HCT116 (cell line): ENCODE measurements around the gene TDP1. TPM values are rescaled to one million over a fixed set of nuclear protein-coding genes. Genes with fewer than 3 reads are reported as not detected.

Experiments
- ATAC-seq: fragments of 200-7000 bp; cut with Tn5 transposase; 2 replicates; pipeline ENCODE4 v1.9.1; 2020; ENCODE audit warnings: mild to moderate bottlenecking, moderate library complexity
- BruUV-seq: library from RNA; stranded (reverse); fragments of 400-500 nt; replicated peaks from 2 replicates; lab custom pipeline; 2021; lab: Mats Ljungman, UMichigan
- CTCF ChIA-PET: fragments of 300-600 bp; sonication (Branson Sonifier 250); formaldehyde crosslinking; loops from one replicate; lab custom pipeline; 2021; ENCODE audit warnings: antibody characterized with exemption; lab: Charles Lee
- POLR2A ChIA-PET: fragments of 300-600, 350-600 bp; sonication (Branson Sonifier 250); formaldehyde crosslinking; loops from one replicate; lab custom pipeline; 2021; ENCODE audit warnings: antibody characterized with exemption; lab: Charles Lee
- RAD21 ChIA-PET, 2 experiments: fragments of 300-600 bp; sonication (Branson Sonifier 250); formaldehyde crosslinking; loops; one replicate each; lab custom pipeline; 2023; ENCODE audit warnings: low total read pairs in 2 of 2; ENCODE audit not compliant: uncharacterized antibody in 2 of 2, unreplicated experiment in 2 of 2, low non-redundant PET in 1 of 2; lab: Charles Lee
- DNase-seq: peaks from one replicate; pipeline ENCODE4 v3.0.0-alpha.2; 2010; ENCODE audit warnings: low read depth, low spot score
- H2AFZ ChIP-seq: fragments of 200-600 bp; shearing (Covaris generic), sonication (generic); 2 replicates; pipeline ENCODE4 v1.6.1; 2017; ENCODE audit warnings: low read depth, mixed run types, mixed read lengths, antibody characterized with exemption, low read length; ENCODE audit not compliant: poor library complexity, severe bottlenecking
- H3K27ac ChIP-seq: 2 replicates; pipeline ENCODE4 v1.5.1; 2012; ENCODE audit warnings: low read depth, low read length
- H3K27me3 ChIP-seq: fragments of 200-600 bp; sonication (generic); 2 replicates; pipeline ENCODE4 v1.6.1; 2016; ENCODE audit warnings: mixed run types, low read length, mixed read lengths; ENCODE audit not compliant: insufficient read depth
- H3K36me3 ChIP-seq, 2 experiments: fragments of 200-500 bp in 1 of 2; fragments of 200-600 bp in 1 of 2; sonication (Bioruptor generic) in 1 of 2; sonication (generic) in 1 of 2; 2 replicates each; pipeline versions ENCODE4 v1.5.1 to v1.6.1; 2014 to 2016; ENCODE audit warnings: low read length in 2 of 2, inconsistent platforms in 1 of 2, mixed read lengths in 1 of 2, mixed run types in 1 of 2; ENCODE audit not compliant: insufficient read depth in 2 of 2, control insufficient read depth in 1 of 2
- H3K4me1 ChIP-seq, 2 experiments: fragments of 200-600 bp in 1 of 2; sonication (generic) in 1 of 2; 2 replicates each; pipeline versions ENCODE4 v1.5.1 to v1.6.1; 2012 to 2017; ENCODE audit warnings: low read length in 2 of 2, inconsistent platforms in 1 of 2, mild to moderate bottlenecking in 1 of 2, mixed read lengths in 1 of 2, mixed run types in 1 of 2, moderate library complexity in 1 of 2; ENCODE audit not compliant: insufficient read depth in 2 of 2, control insufficient read depth in 1 of 2
- H3K4me2 ChIP-seq: fragments of 200-600 bp; sonication (generic); 2 replicates; pipeline ENCODE4 v1.6.1; 2017; ENCODE audit warnings: mixed run types, low read length, mixed read lengths
- H3K4me3 ChIP-seq, 2 experiments: fragments of 200-600 bp in 1 of 2; sonication (generic) in 1 of 2; replicated peaks in 1 of 2; 2 replicates each; pipeline ENCODE4 v1.5.1; 2011 to 2016; ENCODE audit warnings: low read length in 2 of 2, control low read depth in 1 of 2, low read depth in 1 of 2, mild to moderate bottlenecking in 1 of 2, mixed read lengths in 1 of 2, mixed run types in 1 of 2
- H3K79me2 ChIP-seq: fragments of 200-600 bp; sonication (generic); 2 replicates; pipeline ENCODE4 v1.6.1; 2017; ENCODE audit warnings: mild to moderate bottlenecking, mixed run types, low read length, moderate library complexity, mixed read lengths; ENCODE audit not compliant: insufficient read depth
- H3K9ac ChIP-seq: fragments of 200-600 bp; sonication (generic); 2 replicates; pipeline ENCODE4 v1.6.1; 2016; ENCODE audit warnings: low read length, mixed read lengths
- H3K9me2 ChIP-seq: fragments of 200-600 bp; sonication (generic), shearing (Covaris generic); 2 replicates; pipeline ENCODE4 v1.6.1; 2017; ENCODE audit warnings: mixed run types, mild to moderate bottlenecking, moderate library complexity; ENCODE audit not compliant: insufficient read depth
- H3K9me3 ChIP-seq, 2 experiments: fragments of 200-500 bp in 1 of 2; fragments of 200-600 bp in 1 of 2; sonication (Bioruptor generic) in 1 of 2; sonication (generic) in 1 of 2; 2 replicates each; pipeline ENCODE4 v1.6.1; 2014 to 2017; ENCODE audit warnings: low read length in 2 of 2, mixed read lengths in 2 of 2, inconsistent platforms in 1 of 2, low read depth in 1 of 2, mild to moderate bottlenecking in 1 of 2, mixed run types in 1 of 2, moderate library complexity in 1 of 2; ENCODE audit not compliant: control insufficient read depth in 1 of 2, insufficient read depth in 1 of 2
- H4K20me1 ChIP-seq: fragments of 200-600 bp; sonication (generic), shearing (Covaris generic); 2 replicates; pipeline ENCODE4 v1.6.1; 2017; ENCODE audit warnings: mixed run types, mild to moderate bottlenecking, moderate library complexity; ENCODE audit not compliant: insufficient read depth
- CBX3 ChIP-seq: IDR thresholded peaks from 2 replicates; pipeline ENCODE4 v1.6.1; 2012; ENCODE audit warnings: low read depth
- ELF1 ChIP-seq: IDR thresholded peaks from 2 replicates; pipeline ENCODE4 v1.6.1; 2012; ENCODE audit warnings: low read depth, borderline replicate concordance
- REST ChIP-seq: IDR thresholded peaks from 2 replicates; pipeline ENCODE4 v1.6.1; 2012; ENCODE audit warnings: low read depth
- SIN3A ChIP-seq: IDR thresholded peaks from 2 replicates; pipeline ENCODE4 v1.6.1; 2012; ENCODE audit warnings: low read depth
- intact Hi-C: fragments of 100-400 bp; cut with micrococcal nuclease; formaldehyde crosslinking; loops from 2 replicates; pipeline ENCODE4 v1.10.0; 2022
- total RNA-seq: library from RNA; stranded (reverse); gene quantifications from one replicate; pipeline ENCODE4 v1.2.1, GENCODE V29; 2021; ENCODE audit not compliant: unreplicated experiment
- TF ChIP-seq, protein P1 (sequence below): IDR thresholded peaks from 2 replicates; pipeline ENCODE4 v1.6.1; 2012
- TF ChIP-seq, protein P2 (sequence below): IDR thresholded peaks from 2 replicates; pipeline ENCODE4 v1.6.1; 2012
- TF ChIP-seq, protein P3 (sequence below), 3 experiments: fragments of 200-600 bp in 1 of 3; sonication (generic) in 1 of 3; IDR thresholded peaks in 2 of 3; conservative IDR thresholded peaks in 1 of 3; 2 replicates each; pipeline ENCODE4 v1.5.1; 2012 to 2017; ENCODE audit warnings: low read depth in 2 of 3, low read length in 2 of 3, antibody characterized with exemption in 1 of 3, borderline replicate concordance in 1 of 3, control low read depth in 1 of 3, mild to moderate bottlenecking in 1 of 3, mixed read lengths in 1 of 3, mixed run types in 1 of 3, moderate library complexity in 1 of 3; ENCODE audit not compliant: insufficient read depth in 1 of 3

Gene TDP1
- total RNA-seq, 1 experiment from 2014 or later, result 37.1 TPM

GRCh38 chr14:90062822-90063539, 107.3 kb downstream of the TDP1 start:
- DNase-seq, result no peak
- H3K4me2 ChIP-seq, result no peak overlapping the region
- H3K9ac ChIP-seq, result no peak overlapping the region
- H4K20me1 ChIP-seq, result no peaks in the 10 kb centered on the region
- no peaks in the 10 kb centered on the region for H3K9me2 ChIP-seq
- no peak overlapping the region for H2AFZ ChIP-seq
- ChIA-PET RAD21 (no interaction called here), POLR2A (no interaction called here)
- no peaks in the 10 kb centered on the region for H3K9me3 ChIP-seq
- H3K27ac ChIP-seq, result no peak overlapping the region
- ATAC-seq, result no peak
- H3K4me1 ChIP-seq, result peaks cover 0 to 16% of the 10 kb centered on the region in 2 experiments; a peak in 2 of 4 replicates
- TF ChIP-seq, protein P1, sequence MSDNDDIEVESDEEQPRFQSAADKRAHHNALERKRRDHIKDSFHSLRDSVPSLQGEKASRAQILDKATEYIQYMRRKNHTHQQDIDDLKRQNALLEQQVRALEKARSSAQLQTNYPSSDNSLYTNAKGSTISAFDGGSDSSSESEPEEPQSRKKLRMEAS, result no peak
- TF ChIP-seq, protein P2, sequence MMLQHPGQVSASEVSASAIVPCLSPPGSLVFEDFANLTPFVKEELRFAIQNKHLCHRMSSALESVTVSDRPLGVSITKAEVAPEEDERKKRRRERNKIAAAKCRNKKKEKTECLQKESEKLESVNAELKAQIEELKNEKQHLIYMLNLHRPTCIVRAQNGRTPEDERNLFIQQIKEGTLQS, result no peak
- TF ChIP-seq ELF1 (no peak), CBX3 (no peak), SIN3A (no peak), REST (no peak)
- TF ChIP-seq, protein P3, sequence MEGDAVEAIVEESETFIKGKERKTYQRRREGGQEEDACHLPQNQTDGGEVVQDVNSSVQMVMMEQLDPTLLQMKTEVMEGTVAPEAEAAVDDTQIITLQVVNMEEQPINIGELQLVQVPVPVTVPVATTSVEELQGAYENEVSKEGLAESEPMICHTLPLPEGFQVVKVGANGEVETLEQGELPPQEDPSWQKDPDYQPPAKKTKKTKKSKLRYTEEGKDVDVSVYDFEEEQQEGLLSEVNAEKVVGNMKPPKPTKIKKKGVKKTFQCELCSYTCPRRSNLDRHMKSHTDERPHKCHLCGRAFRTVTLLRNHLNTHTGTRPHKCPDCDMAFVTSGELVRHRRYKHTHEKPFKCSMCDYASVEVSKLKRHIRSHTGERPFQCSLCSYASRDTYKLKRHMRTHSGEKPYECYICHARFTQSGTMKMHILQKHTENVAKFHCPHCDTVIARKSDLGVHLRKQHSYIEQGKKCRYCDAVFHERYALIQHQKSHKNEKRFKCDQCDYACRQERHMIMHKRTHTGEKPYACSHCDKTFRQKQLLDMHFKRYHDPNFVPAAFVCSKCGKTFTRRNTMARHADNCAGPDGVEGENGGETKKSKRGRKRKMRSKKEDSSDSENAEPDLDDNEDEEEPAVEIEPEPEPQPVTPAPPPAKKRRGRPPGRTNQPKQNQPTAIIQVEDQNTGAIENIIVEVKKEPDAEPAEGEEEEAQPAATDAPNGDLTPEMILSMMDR (IDR thresholded peaks at IDR 0.05 in 2 of 3, conservative IDR thresholded peaks at IDR 0.05 in 1 of 3; ENCODE audit: borderline replicate concordance in 1 of 3, insufficient read depth in 1 of 3, low read depth in 2 of 3, low read length in 2 of 3), result no peak
- TF ChIP-seq, all 23 proteins: peak for 0
- Histone ChIP-seq H3K4me3 (no peak overlapping the region), H3K79me2 (no peaks in the 10 kb centered on the region), H3K27me3 (no peaks in the 10 kb centered on the region), H3K36me3 (no peaks in the 10 kb centered on the region)
- intact Hi-C loops, result no loop called here
- CTCF ChIA-PET, result interaction anchor here (1.3 kb wide), 1 partner anchor 172 kb away, joined by 3 read pairs; no protein-coding TSS in a partner anchor
- BruUV-seq, result no TSS peak
